ENCODE measurements around the gene CYP20A1. TPM values are rescaled to one million over a fixed set of nuclear protein-coding genes. Genes with fewer than 3 reads are reported as not detected.
"Not testable (repeated sequence)": the region's sequence is repeated elsewhere in the genome, so short reads cannot be mapped to it uniquely, and the experiment has no call there.

Gene CYP20A1
- total RNA-seq, 8 experiments from 2014 or later = 8.5 to 24.5 (median 15.0) TPM

GRCh38 chr2:203310688-203311436, 72.0 kb downstream of the CYP20A1 start:
- Histone ChIP-seq H3K4me3 (no peak overlapping the region), H3K4me1 (replicated peaks in 1 of 2) (no peaks in the 10 kb centered on the region), H3K27ac (no peak overlapping the region)
- WGBS, 10 experiments = 67 to 100% (median 89%) methylated on average over 1 to 3 of the region's 3 CpGs; no CpG with 5 or more reads in 1 of the 10 experiments
- ATAC-seq (replicated peaks in 6 of 8) = peak in 1 of 8 experiments; percentile 27
- in situ Hi-C loops (cut with MboI; ENCODE audit: low pct_unique_long_range_greater_than_20kb in 2 of 9, low sequenced_read_pairs in 9 of 9, unreplicated experiment in 9 of 9) = no loop called here

GRCh38 chr2:203326356-203326755, 87.5 kb downstream of the CYP20A1 start:
- Histone ChIP-seq H3K27ac (no peak overlapping the region), H3K4me3 (no peak overlapping the region), H3K4me1 (replicated peaks in 1 of 2) (peaks cover 3 to 6% of the 10 kb centered on the region in 2 donors)
- in situ Hi-C loops (cut with MboI; ENCODE audit: low pct_unique_long_range_greater_than_20kb in 2 of 9, low sequenced_read_pairs in 9 of 9, unreplicated experiment in 9 of 9) = no loop called here
- 46 to 100% (median 100%) methylated on average over 1 of the region's 1 CpG; no CpG with 5 or more reads in 2 of the 10 experiments for WGBS, 10 experiments
- ATAC-seq (replicated peaks in 6 of 8) = no peak

DNA sequence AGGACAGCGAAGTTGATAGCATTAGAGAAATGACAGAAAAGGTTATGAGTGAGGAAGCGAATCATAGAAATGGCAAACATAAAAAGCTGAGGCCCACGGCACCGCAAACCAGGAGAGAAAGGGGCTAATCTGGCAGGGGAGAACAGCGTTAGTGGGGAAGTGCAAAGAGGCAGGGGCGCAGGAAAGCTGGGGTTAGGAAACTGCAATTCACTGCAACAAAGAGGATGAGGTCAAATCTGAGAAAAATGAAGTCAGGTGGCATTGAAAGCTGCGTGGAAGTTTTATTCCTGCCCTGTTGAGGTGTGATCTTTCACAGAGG, 88.7 kb downstream of the CYP20A1 start:
- H3K4me3 ChIP-seq = peak overlapping the region; percentile 55 to 93 (median 75)
- H3K27ac ChIP-seq = peak overlapping the region; percentile 89 to 91
- peaks cover 3 to 6% of the 10 kb centered on the region in 2 donors for H3K4me1 ChIP-seq (replicated peaks in 1 of 2)
- ATAC-seq (replicated peaks in 6 of 8) = peak in 6 of 8 experiments; percentile 2 to 20 (median 5)
- WGBS, 10 experiments = 2 to 18% (median 10%) methylated on average over 1 to 7 of the region's 7 CpGs
- in situ Hi-C loops (cut with MboI; ENCODE audit: low pct_unique_long_range_greater_than_20kb in 2 of 9, low sequenced_read_pairs in 9 of 9, unreplicated experiment in 9 of 9) = no loop called here

DNA sequence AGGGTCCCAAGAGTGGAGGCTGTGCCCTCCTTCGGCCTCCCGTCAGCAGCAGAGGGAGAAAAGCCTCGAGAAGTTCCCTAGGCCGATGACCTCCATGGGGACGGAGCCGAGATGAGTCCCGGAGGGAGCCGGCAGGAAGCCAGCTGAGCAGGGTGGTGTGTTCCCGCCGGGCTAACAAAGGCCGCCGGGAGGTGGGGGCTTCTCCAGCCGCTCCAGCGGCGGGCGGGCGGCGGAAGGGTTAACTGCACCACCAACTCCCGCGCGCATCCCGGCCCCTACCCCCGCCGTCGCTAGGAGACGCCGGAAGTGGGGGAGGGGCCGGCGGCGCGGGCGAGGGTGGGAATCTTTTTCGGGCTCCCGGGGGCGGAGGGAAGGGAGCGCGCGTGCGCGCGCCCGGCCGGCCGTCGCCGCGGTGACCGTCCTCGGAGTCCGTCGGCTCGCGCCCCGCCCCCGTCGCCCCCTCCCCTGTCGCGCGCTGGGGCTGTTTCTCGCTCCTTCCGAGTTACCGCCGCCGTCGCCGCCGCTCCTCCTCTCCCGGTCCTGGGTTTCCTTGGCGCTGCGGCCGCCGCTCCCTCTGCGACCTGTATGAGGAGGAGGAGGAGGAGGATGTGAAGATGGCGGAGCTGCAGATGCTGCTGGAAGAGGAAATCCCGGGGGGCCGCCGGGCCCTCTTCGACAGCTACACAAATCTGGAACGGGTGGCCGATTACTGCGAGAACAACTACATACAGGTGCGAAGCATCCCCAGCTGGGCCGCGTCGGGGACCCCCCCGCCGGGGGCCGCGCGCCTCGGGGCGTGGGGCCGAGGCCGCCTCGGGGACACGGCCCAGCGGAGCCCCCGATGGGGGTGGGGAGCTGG, 89.3 kb downstream of the CYP20A1 start, which contains the start of gene ABI2:
TSS of gene ABI2 (plus strand) at position 494 of the 859 bp plus-strand sequence. CDS start at position 615, 121 bp downstream.
- ATAC-seq (replicated peaks in 6 of 8) = peak; percentile 84 to 90 (median 88)
- H3K4me1 ChIP-seq (replicated peaks in 1 of 2) = peaks cover 3 to 6% of the 10 kb centered on the region in 2 donors
- WGBS, 10 experiments = 0 to 20% (median 0%) methylated on average over 1 to 7 of the region's 98 CpGs; no CpG with 5 or more reads in 5 of the 10 experiments

GRCh38 chr2:203328760-203329540, 90.1 kb downstream of the CYP20A1 start:
- Histone ChIP-seq H3K27ac (peak overlapping the region; percentile 85 to 91), H3K4me1 (replicated peaks in 1 of 2) (peaks cover 3 to 6% of the 10 kb centered on the region in 2 donors), H3K4me3 (peak overlapping the region; percentile 55 to 93 (median 75))
- peak; percentile 37 to 56 (median 44) for ATAC-seq (replicated peaks in 6 of 8)
- in situ Hi-C loops (cut with MboI; ENCODE audit: low pct_unique_long_range_greater_than_20kb in 2 of 9, low sequenced_read_pairs in 9 of 9, unreplicated experiment in 9 of 9) = no loop called here
- 0 to 7% (median 0%) methylated on average over 1 to 6 of the region's 31 CpGs for WGBS, 10 experiments

More for the DNA sequence above, 89.3 kb downstream of the CYP20A1 start, which contains the start of gene ABI2:
- H3K4me3 ChIP-seq = peak within 1 kb of the TSS; percentile 55 to 93 (median 75)
- H3K27ac ChIP-seq = peak within 1 kb of the TSS; percentile 89 to 91
- in situ Hi-C loops (cut with MboI; ENCODE audit: low pct_unique_long_range_greater_than_20kb in 2 of 9, low sequenced_read_pairs in 9 of 9, unreplicated experiment in 9 of 9) = no loop called here

DNA sequence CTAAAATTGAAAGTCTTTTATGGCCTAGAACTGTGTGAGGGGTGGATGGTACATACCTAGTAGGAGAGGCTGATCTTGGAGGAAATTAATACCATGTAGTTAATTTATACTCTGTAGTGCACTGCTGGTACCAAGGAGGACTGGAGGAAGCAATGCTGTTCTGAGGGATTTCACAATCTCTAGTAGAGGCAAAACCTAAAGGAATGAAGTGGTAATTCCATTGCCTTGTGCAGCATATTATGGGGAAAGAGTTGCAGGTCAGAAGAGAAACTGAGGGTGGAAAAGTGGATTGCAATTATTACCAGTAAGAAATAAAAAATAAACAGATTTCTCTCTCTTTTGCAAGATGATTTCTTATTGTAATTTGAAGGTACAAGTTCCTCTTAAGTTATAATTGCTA, 91.6 kb downstream of the CYP20A1 start:
- ATAC-seq (replicated peaks in 6 of 8) = no peak
- H3K4me1 ChIP-seq (replicated peaks in 1 of 2) = peaks cover 3 to 6% of the 10 kb centered on the region in 2 donors
- in situ Hi-C loops (cut with MboI; ENCODE audit: low pct_unique_long_range_greater_than_20kb in 2 of 9, low sequenced_read_pairs in 9 of 9, unreplicated experiment in 9 of 9) = no loop called here
- no peak overlapping the region for H3K27ac ChIP-seq
- H3K4me3 ChIP-seq = peak overlapping the region; percentile 55 to 93 (median 75)

GRCh38 chr2:203338322-203338721, 99.5 kb downstream of the CYP20A1 start:
- Histone ChIP-seq H3K27ac (no peak overlapping the region), H3K4me1 (replicated peaks in 1 of 2) (no peaks in the 10 kb centered on the region), H3K4me3 (no peak overlapping the region)
- WGBS, 10 experiments = 71 to 100% (median 94%) methylated on average over 1 to 4 of the region's 4 CpGs
- no peak for ATAC-seq (replicated peaks in 6 of 8)
- in situ Hi-C loops (cut with MboI; ENCODE audit: low pct_unique_long_range_greater_than_20kb in 2 of 9, low sequenced_read_pairs in 9 of 9, unreplicated experiment in 9 of 9) = no loop called here

DNA sequence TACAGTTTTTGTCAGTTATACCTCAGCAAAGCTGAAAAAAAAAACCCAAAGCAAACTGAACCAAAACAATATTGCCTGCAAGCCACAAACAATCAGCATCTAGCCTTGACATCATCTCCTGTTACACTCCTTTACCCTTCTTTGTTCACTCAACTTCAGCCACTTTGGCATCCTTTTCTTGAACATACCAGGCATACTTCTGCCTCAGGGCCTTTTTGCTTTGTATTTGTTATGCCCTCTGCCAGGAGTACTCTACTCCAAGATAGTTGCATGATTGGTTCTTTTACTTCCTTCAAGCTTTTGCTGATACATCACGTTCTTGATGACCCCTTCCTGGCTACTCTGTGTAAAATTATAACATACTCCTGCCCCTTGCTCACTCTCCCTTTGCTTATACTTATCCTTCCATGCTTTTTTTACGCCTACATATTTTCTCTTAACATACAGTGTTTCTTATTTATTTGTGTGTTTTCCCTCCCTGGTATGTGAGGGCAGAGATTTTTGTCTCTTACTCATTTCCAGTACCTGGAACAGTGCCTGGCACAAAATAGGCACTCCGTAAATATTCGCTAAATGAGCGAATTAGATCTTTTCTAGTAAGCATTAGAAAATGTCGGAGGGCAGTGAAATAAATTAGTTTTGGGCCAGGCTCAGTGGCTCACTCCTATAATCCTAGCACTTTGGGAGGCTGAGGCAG, 102.1 kb downstream of the CYP20A1 start:
- ATAC-seq (replicated peaks in 6 of 8) = peak in 3 of 8 experiments; percentile 37 to 85 (median 66)
- Histone ChIP-seq H3K4me3 (no peak overlapping the region), H3K27ac (no peak overlapping the region), H3K4me1 (replicated peaks in 1 of 2) (no peaks in the 10 kb centered on the region)
- 17 to 100% (median 94%) methylated on average over 1 to 6 of the region's 6 CpGs for WGBS, 10 experiments
- in situ Hi-C loops (cut with MboI; ENCODE audit: low pct_unique_long_range_greater_than_20kb in 2 of 9, low sequenced_read_pairs in 9 of 9, unreplicated experiment in 9 of 9) = no loop called here

DNA sequence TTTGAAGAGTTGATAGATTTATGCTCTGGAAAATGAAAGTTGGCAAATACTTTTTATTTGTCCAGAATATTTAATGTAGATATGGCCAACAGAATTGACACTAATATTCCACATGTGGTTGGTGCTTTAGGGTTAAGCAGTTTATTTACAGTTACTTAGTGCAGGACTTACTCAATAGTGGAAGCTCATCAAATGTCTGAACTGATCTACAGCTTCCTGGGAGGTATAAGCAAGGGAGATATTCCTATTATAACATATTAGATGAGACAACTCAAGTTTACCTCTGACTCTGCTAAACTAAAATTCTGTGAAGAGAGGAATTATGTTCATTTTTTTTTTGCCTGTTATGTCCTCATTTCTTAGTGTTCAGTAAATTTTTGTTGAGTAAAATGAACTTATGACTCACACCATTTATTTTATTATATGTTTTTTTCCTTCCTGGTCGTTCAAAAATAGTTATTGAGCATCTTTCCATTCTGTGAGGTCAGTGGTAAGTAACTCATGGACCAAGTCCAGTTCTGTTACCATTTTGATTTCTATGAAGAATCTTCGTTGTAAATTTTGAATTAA, 103.0 kb downstream of the CYP20A1 start:
- in situ Hi-C loops (cut with MboI; ENCODE audit: low pct_unique_long_range_greater_than_20kb in 2 of 9, low sequenced_read_pairs in 9 of 9, unreplicated experiment in 9 of 9) = no loop called here
- H3K4me3 ChIP-seq = no peak overlapping the region
- 30 to 100% (median 81%) methylated on average over 1 to 2 of the region's 2 CpGs; no CpG with 5 or more reads in 1 of the 10 experiments for WGBS, 10 experiments
- ATAC-seq (replicated peaks in 6 of 8) = no peak
- H3K27ac ChIP-seq = no peak overlapping the region
- no peaks in the 10 kb centered on the region for H3K4me1 ChIP-seq (replicated peaks in 1 of 2)

DNA sequence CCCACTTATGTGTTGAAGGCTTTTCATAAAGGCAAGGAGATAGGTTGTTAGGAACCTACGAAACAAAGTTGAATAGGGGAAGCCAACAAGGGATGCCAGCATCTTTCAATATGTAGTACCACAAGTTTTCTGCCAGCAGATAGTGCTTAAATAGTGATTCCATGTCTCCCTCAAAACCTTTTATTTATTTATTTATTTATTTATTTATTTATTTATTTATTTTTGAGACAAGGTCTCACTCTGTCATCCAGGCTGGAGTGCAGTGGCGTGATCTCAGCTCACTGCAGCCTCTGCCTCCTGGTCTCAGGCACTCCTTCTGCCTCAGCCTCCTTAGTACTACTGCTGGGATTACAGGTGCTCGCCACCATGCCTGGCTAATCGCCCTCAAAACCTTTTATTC, 103.6 kb downstream of the CYP20A1 start:
- ATAC-seq (replicated peaks in 6 of 8); H3K4me3 ChIP-seq; H3K27ac ChIP-seq; H3K4me1 ChIP-seq (replicated peaks in 1 of 2); in situ Hi-C loops (cut with MboI; ENCODE audit: low pct_unique_long_range_greater_than_20kb in 2 of 9, low sequenced_read_pairs in 9 of 9, unreplicated experiment in 9 of 9): not testable (repeated sequence)
- WGBS, 10 experiments = 71 to 100% (median 95%) methylated on average over 1 to 4 of the region's 4 CpGs; no CpG with 5 or more reads in 2 of the 10 experiments

DNA sequence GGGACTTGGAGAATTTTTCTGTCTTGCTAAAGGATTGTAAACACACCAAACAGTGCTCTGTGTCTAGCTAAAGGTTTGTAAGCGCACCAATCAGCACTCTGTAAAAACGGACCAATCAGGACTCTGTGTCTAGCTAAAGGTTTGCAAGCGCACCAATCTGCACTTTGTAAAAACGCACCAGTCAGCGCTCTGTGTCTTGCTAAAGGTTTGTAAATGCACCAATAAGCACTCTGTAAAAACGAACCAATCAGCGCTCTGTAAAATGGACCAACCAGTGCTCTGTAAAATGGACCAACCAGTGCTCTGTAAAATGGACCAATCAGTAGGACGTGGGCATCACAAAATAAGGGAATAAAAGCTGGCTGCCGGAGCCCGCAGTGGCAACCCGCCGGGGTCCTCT, 105.8 kb downstream of the CYP20A1 start:
- no peak overlapping the region for H3K27ac ChIP-seq
- no peak for ATAC-seq (replicated peaks in 6 of 8)
- in situ Hi-C loops (cut with MboI; ENCODE audit: low pct_unique_long_range_greater_than_20kb in 2 of 9, low sequenced_read_pairs in 9 of 9, unreplicated experiment in 9 of 9) = no loop called here
- H3K4me1 ChIP-seq (replicated peaks in 1 of 2) = no peaks in the 10 kb centered on the region
- 90 to 100% (median 100%) methylated on average over 2 to 8 of the region's 12 CpGs; no CpG with 5 or more reads in 3 of the 10 experiments for WGBS, 10 experiments
- H3K4me3 ChIP-seq = no peak overlapping the region

- H3K27ac ChIP-seq = no peak overlapping the region
- WGBS, 10 experiments = 80 to 100% (median 95%) methylated on average over 1 of the region's 1 CpG; no CpG with 5 or more reads in 2 of the 10 experiments
- in situ Hi-C loops (cut with MboI; ENCODE audit: low pct_unique_long_range_greater_than_20kb in 2 of 9, low sequenced_read_pairs in 9 of 9, unreplicated experiment in 9 of 9) = no loop called here
- H3K4me3 ChIP-seq = no peak overlapping the region
- H3K4me1 ChIP-seq (replicated peaks in 1 of 2) = no peaks in the 10 kb centered on the region
- no peak for ATAC-seq (replicated peaks in 6 of 8)
These were observed 107.8 kb downstream of the CYP20A1 start for GRCh38 chr2:203346612-203347011.
